Lower leg skin (tissue), 4 donors: ENCODE measurements around the gene CT47A1. TPM values are rescaled to one million over a fixed set of nuclear protein-coding genes. Genes with fewer than 3 reads are reported as not detected.
"Not testable (repeated sequence)": the region's sequence is repeated elsewhere in the genome, so short reads cannot be mapped to it uniquely, and the experiment has no call there.

Experiments used
- DNase-seq, 2 donors: peaks; one replicate each; pipeline ENCODE4 v3.0.0-alpha.2; 2019; ENCODE audit warnings: low spot score in 2 of 2
- H3K4me3 ChIP-seq: fragments of 200-600 bp; sonication (generic); 2 replicates; pipeline ENCODE4 v1.5.1; 2017; ENCODE audit warnings: mild to moderate bottlenecking, low read depth; ENCODE audit not compliant: poor library complexity, severe bottlenecking
- POLR2A ChIP-seq, 2 donors: fragments of 450-650 bp; IDR thresholded peaks; one replicate each; pipeline ENCODE4 v1.6.1; 2016 to 2017; ENCODE audit warnings: antibody characterized with exemption in 2 of 2, mild to moderate bottlenecking in 1 of 2, moderate library complexity in 1 of 2
- WGBS, 2 donors: methylation state at CpG; one replicate each; pipeline ENCODE4 v1.1.5; 2018; 5-methylcytosine and 5-hydroxymethylcytosine counted together
- intact Hi-C: fragments of 100-400 bp; cut with DNase I; formaldehyde crosslinking; loops from one replicate; pipeline ENCODE4 v1.15.0; 2023; ENCODE audit warnings: low total_unique reads
- total RNA-seq, 4 donors: library from RNA; depleted of rRNA; stranded (reverse); fragments of >200 nt; gene quantifications; one replicate each; pipeline ENCODE4 v1.1.0, GENCODE V29; 2016
- TF ChIP-seq, protein P1 (sequence below), 3 donors: fragments of 450-650 bp; IDR thresholded peaks; one replicate each; pipeline ENCODE4 v1.5.1; 2016; ENCODE audit warnings: antibody characterized with exemption in 3 of 3, mild to moderate bottlenecking in 3 of 3, moderate library complexity in 2 of 3

The CT47A1 gene
- total RNA-seq, 4 donors from 2014 or later: not detected

DNA sequence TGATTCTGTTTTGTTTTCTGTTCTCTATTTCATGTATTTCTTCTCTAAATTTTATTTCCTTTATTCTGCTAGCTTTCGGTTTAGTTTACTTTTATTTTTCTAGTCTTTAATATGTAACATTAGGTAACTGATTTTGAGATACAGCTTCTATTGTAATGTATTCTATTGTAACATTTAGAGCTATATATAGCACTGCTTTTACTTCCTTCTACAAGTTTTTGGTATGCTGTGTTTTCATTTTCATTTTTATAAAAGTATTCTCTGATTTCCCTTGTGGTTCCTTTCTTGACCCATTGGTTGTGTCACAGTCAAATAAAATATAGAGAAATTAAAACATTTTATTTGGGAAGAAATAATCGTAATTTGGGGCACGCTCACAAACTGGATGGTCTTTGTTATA is 13.9 kb upstream of the CT47A1 start:
- no peak for TF ChIP-seq POLR2A (IDR thresholded peaks at IDR 0.05)
- TF ChIP-seq, protein P1, sequence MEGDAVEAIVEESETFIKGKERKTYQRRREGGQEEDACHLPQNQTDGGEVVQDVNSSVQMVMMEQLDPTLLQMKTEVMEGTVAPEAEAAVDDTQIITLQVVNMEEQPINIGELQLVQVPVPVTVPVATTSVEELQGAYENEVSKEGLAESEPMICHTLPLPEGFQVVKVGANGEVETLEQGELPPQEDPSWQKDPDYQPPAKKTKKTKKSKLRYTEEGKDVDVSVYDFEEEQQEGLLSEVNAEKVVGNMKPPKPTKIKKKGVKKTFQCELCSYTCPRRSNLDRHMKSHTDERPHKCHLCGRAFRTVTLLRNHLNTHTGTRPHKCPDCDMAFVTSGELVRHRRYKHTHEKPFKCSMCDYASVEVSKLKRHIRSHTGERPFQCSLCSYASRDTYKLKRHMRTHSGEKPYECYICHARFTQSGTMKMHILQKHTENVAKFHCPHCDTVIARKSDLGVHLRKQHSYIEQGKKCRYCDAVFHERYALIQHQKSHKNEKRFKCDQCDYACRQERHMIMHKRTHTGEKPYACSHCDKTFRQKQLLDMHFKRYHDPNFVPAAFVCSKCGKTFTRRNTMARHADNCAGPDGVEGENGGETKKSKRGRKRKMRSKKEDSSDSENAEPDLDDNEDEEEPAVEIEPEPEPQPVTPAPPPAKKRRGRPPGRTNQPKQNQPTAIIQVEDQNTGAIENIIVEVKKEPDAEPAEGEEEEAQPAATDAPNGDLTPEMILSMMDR (IDR thresholded peaks at IDR 0.05): no peak
- no peak for DNase-seq
- no peak overlapping the region for H3K4me3 ChIP-seq
- intact Hi-C loops: no loop called here
- 79 to 89% methylated on average over 3 of the region's 3 CpGs for WGBS, 2 donors

DNA sequence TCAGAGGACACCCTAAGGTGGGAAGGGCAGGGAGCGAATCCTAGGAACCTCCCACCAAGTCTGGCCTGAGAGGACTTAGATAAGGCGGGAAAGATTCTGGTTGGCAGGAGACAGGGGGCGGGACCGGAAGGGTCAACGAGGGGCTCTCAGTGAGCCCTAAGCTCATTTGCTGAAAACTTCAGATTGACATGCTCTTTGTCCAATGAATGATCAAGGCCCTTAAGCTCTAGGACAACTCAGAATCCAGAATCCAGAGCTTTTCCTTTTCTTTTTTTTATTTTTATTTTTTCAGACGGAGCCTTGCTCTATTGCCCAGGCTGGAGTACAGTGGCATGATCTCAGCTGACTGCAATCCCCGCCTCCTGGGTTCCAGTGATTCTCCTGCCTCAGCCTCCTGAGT is 29.1 kb downstream of the CT47A1 start, which contains the start of gene CT47A7:
Gene CT47A7, minus strand, starts transcription at position 101 of the 400 bp plus-strand sequence. CDS start 255 bp downstream, outside the sequence.
- WGBS, 2 donors: no CpG with 5 or more reads among the region's 7 CpGs
- H3K4me3 ChIP-seq, intact Hi-C loops, DNase-seq: not testable (repeated sequence)

Other genes starting within 250 kb of the CT47A1 start
- gene CT47B1, start 109.9 kb downstream of the CT47A1 start, total RNA-seq: not detected
- gene CT47A11, start 48.6 kb downstream of the CT47A1 start, total RNA-seq: not detected
- gene CT47A10, start 43.7 kb downstream of the CT47A1 start, total RNA-seq: not detected
- gene CT47A9, start 38.9 kb downstream of the CT47A1 start, total RNA-seq: not detected
- not detected for gene CT47A8, start 34.0 kb downstream of the CT47A1 start, total RNA-seq
- not detected for gene CT47A7, start 29.2 kb downstream of the CT47A1 start, total RNA-seq
- gene CT47A6, start 24.3 kb downstream of the CT47A1 start, total RNA-seq: not detected
- not detected for gene CT47A5, start 19.4 kb downstream of the CT47A1 start, total RNA-seq
- not detected for gene CT47A4, start 14.6 kb downstream of the CT47A1 start, total RNA-seq
- gene CT47A3, start 9.7 kb downstream of the CT47A1 start, total RNA-seq: not detected
- gene CT47A2, start 4.8 kb downstream of the CT47A1 start, total RNA-seq: not detected
- gene GLUD2, start 61.9 kb upstream of the CT47A1 start, total RNA-seq: under 1 TPM; 0.34 to 0.99 (median 0.78) TPM